Body of pancreas (tissue), 4 donors: ENCODE data around the gene EHBP1. TPM values are rescaled to one million over a fixed set of nuclear protein-coding genes. Genes with fewer than 3 reads are reported as not detected.

Experiments
- ATAC-seq: fragments of 150-250 bp; one replicate; pipeline ENCODE4 v1.9.1; 2016
- DNase-seq, 4 donors: peaks; one replicate each; pipeline ENCODE4 v3.0.0-alpha.2; 2019
- H3K27ac ChIP-seq, 4 donors: fragments of 200-600 bp; sonication (generic); 1 replicate in 3 of 4; 2 replicates in 1 of 4; pipeline versions ENCODE4 v1.5.1 to v1.6.1; 2016 to 2019; ENCODE audit warnings: mild to moderate bottlenecking in 1 of 4, mixed read lengths in 1 of 4, moderate library complexity in 1 of 4
- H3K27me3 ChIP-seq, 2 donors: fragments of 200-600 bp; sonication (generic); one replicate each; pipeline ENCODE4 v1.6.0; 2016; ENCODE audit warnings: mild to moderate bottlenecking in 1 of 2
- H3K36me3 ChIP-seq, 2 donors: fragments of 200-600 bp; sonication (generic); replicated peaks in 1 of 2; 2 replicates each; pipeline ENCODE4 v1.5.1; 2016; ENCODE audit warnings: low read depth in 2 of 2; ENCODE audit not compliant: insufficient read depth in 1 of 2
- H3K4me1 ChIP-seq: fragments of 200-600 bp; sonication (generic); one replicate; pipeline ENCODE4 v1.6.0; 2016
- H3K4me3 ChIP-seq, 2 donors: fragments of 200-600 bp; sonication (generic); 1 replicate in 1 of 2; 2 replicates in 1 of 2; pipeline ENCODE4 v1.5.1; 2016 to 2019
- H3K9me3 ChIP-seq, 3 donors: fragments of 200-600 bp; sonication (generic); 1 replicate in 2 of 3; 2 replicates in 1 of 3; pipeline ENCODE4 v1.5.1; 2016
- POLR2A ChIP-seq, 3 donors: fragments of 450-650 bp; IDR thresholded peaks; one replicate each; pipeline ENCODE4 v1.6.1; 2016; ENCODE audit warnings: antibody characterized with exemption in 3 of 3, mild to moderate bottlenecking in 2 of 3
- WGBS, 2 donors: methylation state at CpG; one replicate each; pipeline ENCODE4 v1.1.5; 2017; 5-methylcytosine and 5-hydroxymethylcytosine counted together
- intact Hi-C: fragments of 100-400 bp; cut with DNase I; formaldehyde crosslinking; loops from one replicate; pipeline ENCODE4 v1.15.1; 2023
- total RNA-seq, 2 donors: library from RNA; depleted of rRNA; stranded (reverse); fragments of >200 nt; gene quantifications; one replicate each; pipeline ENCODE4 v1.1.0, GENCODE V29; 2016
- TF ChIP-seq, protein P1 (sequence below), 7 experiments: fragments of 450-650 bp in 4 of 7; fragments of 200-600 bp in 3 of 7; sonication (generic) in 3 of 7; IDR thresholded peaks; one replicate each; pipeline ENCODE4 v1.5.1; 2016 to 2019; ENCODE audit warnings: antibody characterized with exemption in 7 of 7

EHBP1 gene
- total RNA-seq, 2 donors from 2014 or later, result 43.6 to 45.8 TPM

DNA sequence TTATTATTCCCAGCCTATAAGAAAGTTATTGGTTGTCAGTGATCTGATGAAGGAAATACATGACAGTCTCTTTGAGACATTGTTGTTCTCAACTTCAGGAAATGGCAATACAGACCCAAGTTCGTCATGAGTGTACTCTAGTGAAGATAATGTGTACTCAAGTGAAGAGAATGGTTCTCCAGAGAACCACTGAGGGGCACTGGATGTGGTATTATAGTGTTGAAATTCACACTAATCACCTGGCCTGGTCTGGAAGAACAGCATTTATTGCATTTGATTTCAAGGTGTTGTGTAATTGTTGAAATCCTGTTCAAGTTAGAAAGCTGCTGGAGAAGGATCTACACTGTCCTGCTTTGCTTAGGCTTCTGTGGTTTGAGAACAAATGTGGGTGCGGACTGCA lies 321.7 kb downstream of the EHBP1 start:
- Histone ChIP-seq H3K36me3 (no peaks in the 10 kb centered on the region), H3K27ac (no peak overlapping the region), H3K4me1 (no peaks in the 10 kb centered on the region), H3K9me3 (no peaks in the 10 kb centered on the region), H3K4me3 (no peak overlapping the region), H3K27me3 (no peaks in the 10 kb centered on the region)
- ATAC-seq (no peak), DNase-seq (no peak)
- WGBS, 2 donors, result 85 to 87% methylated on average over 2 of the region's 2 CpGs
- intact Hi-C loops, result no loop called here
- TF ChIP-seq, protein P1, sequence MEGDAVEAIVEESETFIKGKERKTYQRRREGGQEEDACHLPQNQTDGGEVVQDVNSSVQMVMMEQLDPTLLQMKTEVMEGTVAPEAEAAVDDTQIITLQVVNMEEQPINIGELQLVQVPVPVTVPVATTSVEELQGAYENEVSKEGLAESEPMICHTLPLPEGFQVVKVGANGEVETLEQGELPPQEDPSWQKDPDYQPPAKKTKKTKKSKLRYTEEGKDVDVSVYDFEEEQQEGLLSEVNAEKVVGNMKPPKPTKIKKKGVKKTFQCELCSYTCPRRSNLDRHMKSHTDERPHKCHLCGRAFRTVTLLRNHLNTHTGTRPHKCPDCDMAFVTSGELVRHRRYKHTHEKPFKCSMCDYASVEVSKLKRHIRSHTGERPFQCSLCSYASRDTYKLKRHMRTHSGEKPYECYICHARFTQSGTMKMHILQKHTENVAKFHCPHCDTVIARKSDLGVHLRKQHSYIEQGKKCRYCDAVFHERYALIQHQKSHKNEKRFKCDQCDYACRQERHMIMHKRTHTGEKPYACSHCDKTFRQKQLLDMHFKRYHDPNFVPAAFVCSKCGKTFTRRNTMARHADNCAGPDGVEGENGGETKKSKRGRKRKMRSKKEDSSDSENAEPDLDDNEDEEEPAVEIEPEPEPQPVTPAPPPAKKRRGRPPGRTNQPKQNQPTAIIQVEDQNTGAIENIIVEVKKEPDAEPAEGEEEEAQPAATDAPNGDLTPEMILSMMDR (IDR thresholded peaks at IDR 0.05), result no peak
- no peak for TF ChIP-seq POLR2A (IDR thresholded peaks at IDR 0.05)

DNA sequence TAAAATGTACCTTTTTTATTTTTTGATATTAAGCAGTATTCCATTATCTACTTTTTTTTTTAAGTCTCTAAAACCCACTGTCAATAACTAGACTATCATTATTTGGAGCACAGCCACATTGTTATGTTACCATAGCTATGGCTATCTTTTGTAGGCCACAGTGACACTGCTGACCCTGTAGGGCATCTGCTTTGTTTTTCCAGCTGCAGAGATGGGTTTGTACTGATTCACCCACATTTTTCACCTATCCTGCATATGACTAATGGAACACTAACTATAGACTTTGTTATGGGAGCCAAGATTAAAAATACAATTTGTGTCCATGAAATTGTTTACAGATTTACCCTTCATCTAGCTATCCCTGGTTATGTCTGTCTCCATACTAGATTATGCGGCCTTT lies 323.5 kb downstream of the EHBP1 start:
- H3K27ac ChIP-seq, result no peak overlapping the region
- ATAC-seq (no peak), DNase-seq (no peak)
- no peaks in the 10 kb centered on the region for H3K4me1 ChIP-seq
- no peaks in the 10 kb centered on the region for H3K27me3 ChIP-seq
- no peak overlapping the region for H3K4me3 ChIP-seq
- H3K9me3 ChIP-seq, result no peaks in the 10 kb centered on the region
- intact Hi-C loops, result no loop called here
- H3K36me3 ChIP-seq, result no peaks in the 10 kb centered on the region
- 91 to 95% methylated on average over 1 of the region's 1 CpG for WGBS, 2 donors
- no peak for TF ChIP-seq POLR2A (IDR thresholded peaks at IDR 0.05)
- TF ChIP-seq, protein P1 (IDR thresholded peaks at IDR 0.05), result no peak

DNA sequence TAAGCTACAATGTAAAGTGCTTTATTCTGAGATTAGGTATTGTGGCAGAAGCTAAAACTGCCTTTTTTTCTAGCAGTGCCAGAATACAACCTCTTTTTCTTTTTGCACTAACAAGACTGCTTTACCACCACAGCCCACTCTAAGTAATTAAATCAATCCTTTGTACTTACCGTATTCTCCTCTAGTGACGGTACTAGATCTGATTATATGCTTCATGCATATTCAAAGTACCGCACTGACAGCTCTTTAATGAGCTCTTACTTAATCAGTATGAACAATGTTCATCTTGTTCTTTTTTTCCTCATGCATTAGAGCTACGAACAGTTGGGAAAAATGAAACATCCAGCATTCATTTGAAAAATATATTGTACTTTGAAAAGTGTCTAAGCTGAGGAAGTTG lies 329.0 kb downstream of the EHBP1 start:
- no peaks in the 10 kb centered on the region for H3K9me3 ChIP-seq
- 98 to 100% methylated on average over 4 of the region's 4 CpGs for WGBS, 2 donors

DNA sequence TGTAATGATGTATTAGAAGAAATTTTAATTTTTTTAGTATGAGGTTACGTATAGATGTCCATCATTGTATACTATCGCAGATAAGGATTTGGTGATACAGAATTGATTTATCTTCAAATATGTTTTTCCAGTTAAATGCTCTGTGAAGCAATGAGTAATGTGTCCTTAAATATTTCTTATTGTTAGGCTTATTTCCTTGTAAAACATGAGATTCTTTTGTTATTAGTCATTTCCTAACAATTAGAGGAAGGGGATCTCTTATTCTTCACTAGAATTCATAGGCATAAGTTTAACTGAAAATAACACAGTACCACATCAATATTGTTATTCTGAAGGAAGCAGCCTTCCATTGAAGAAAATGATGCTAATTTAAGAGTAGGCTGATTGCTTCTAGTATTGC lies 329.7 kb downstream of the EHBP1 start:
- Histone ChIP-seq H3K27ac (no peak overlapping the region), H3K4me3 (no peak overlapping the region), H3K9me3 (no peaks in the 10 kb centered on the region), H3K4me1 (no peaks in the 10 kb centered on the region), H3K36me3 (no peaks in the 10 kb centered on the region), H3K27me3 (no peaks in the 10 kb centered on the region)
- no peak for DNase-seq
- ATAC-seq, result no peak
- intact Hi-C loops, result no loop called here
- WGBS, 2 donors, result 90 to 92% methylated on average over 2 of the region's 2 CpGs
- TF ChIP-seq, protein P1 (IDR thresholded peaks at IDR 0.05), result no peak

More for the DNA sequence above, 329.0 kb downstream of the EHBP1 start:
- Histone ChIP-seq H3K27me3 (no peaks in the 10 kb centered on the region), H3K4me3 (no peak overlapping the region), H3K27ac (no peak overlapping the region), H3K4me1 (no peaks in the 10 kb centered on the region), H3K36me3 (no peaks in the 10 kb centered on the region)
- TF ChIP-seq POLR2A (IDR thresholded peaks at IDR 0.05), result no peak
- TF ChIP-seq, protein P1 (IDR thresholded peaks at IDR 0.05), result no peak
- ATAC-seq, result no peak
- intact Hi-C loops, result no loop called here
- no peak for DNase-seq

DNA sequence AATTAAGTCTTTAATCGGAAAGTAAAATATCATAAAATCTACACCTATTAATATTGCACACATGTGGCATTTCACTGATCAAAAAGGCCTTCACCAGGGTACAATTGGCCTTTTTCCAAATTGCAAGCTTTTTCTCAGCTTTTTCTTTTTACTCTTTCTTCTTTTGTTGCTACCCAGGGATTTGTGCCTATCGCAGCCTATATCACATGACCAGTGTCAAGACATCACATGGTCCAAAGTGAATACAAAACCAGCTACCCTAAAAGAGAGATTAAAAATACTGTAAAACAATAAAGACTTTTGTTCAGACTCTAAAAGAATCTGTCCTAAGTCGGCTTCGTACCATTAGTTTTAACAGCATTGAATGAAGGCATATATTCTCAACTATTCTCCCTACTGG lies 330.1 kb downstream of the EHBP1 start:
- H3K27me3 ChIP-seq, result no peaks in the 10 kb centered on the region
- intact Hi-C loops, result no loop called here
- 91 to 93% methylated on average over 4 of the region's 4 CpGs for WGBS, 2 donors
- H3K27ac ChIP-seq, result no peak overlapping the region
- no peaks in the 10 kb centered on the region for H3K9me3 ChIP-seq
- ATAC-seq (no peak), DNase-seq (no peak)
- no peak overlapping the region for H3K4me3 ChIP-seq
- TF ChIP-seq, protein P1 (IDR thresholded peaks at IDR 0.05), result no peak
- TF ChIP-seq POLR2A (IDR thresholded peaks at IDR 0.05), result no peak
- H3K36me3 ChIP-seq, result no peaks in the 10 kb centered on the region
- no peaks in the 10 kb centered on the region for H3K4me1 ChIP-seq
